H9 (cell line): ENCODE measurements around the gene TSPAN4. TPM values are rescaled to one million over a fixed set of nuclear protein-coding genes. Genes with fewer than 3 reads are reported as not detected.

Source experiments
- DNase-seq: peaks from one replicate; pipeline ENCODE4 v3.0.0-alpha.2; 2017
- H2AFZ ChIP-seq: one replicate; pipeline ENCODE4 v1.6.1; 2013; ENCODE audit warnings: mild to moderate bottlenecking, low read length, control low read depth, moderate library complexity
- H2AK5ac ChIP-seq: 2 replicates; pipeline ENCODE4 v1.6.1; 2013; ENCODE audit warnings: low read length, control low read depth, mixed read lengths; ENCODE audit not compliant: insufficient read length
- H2BK120ac ChIP-seq: one replicate; pipeline ENCODE4 v1.6.1; 2013; ENCODE audit warnings: low read depth, mild to moderate bottlenecking, low read length, control low read depth, inconsistent platforms; ENCODE audit not compliant: poor library complexity, severe bottlenecking
- H2BK12ac ChIP-seq: 2 replicates; pipeline ENCODE4 v1.6.1; 2013; ENCODE audit warnings: low read length, control low read depth, mixed read lengths, low read depth; ENCODE audit not compliant: insufficient read length
- H2BK15ac ChIP-seq: 2 replicates; pipeline ENCODE4 v1.6.1; 2013; ENCODE audit warnings: low read depth, low read length, control low read depth
- H2BK20ac ChIP-seq: one replicate; pipeline ENCODE4 v1.6.1; 2013; ENCODE audit warnings: low read depth, mild to moderate bottlenecking, low read length, control low read depth, inconsistent platforms; ENCODE audit not compliant: poor library complexity, severe bottlenecking
- H2BK5ac ChIP-seq: 2 replicates; pipeline ENCODE4 v1.6.1; 2013; ENCODE audit warnings: low read length, control low read depth, mixed read lengths; ENCODE audit not compliant: insufficient read length
- H3K14ac ChIP-seq: 2 replicates; pipeline ENCODE4 v1.6.1; 2013; ENCODE audit warnings: low read length, control low read depth; ENCODE audit not compliant: insufficient read depth
- H3K18ac ChIP-seq: 2 replicates; pipeline ENCODE4 v1.6.1; 2013; ENCODE audit warnings: low read depth, mild to moderate bottlenecking, mixed read lengths, low read length, control low read depth; ENCODE audit not compliant: insufficient read length
- H3K23ac ChIP-seq: 2 replicates; pipeline ENCODE4 v1.6.1; 2013; ENCODE audit warnings: low read length, control low read depth, mixed read lengths, low read depth; ENCODE audit not compliant: insufficient read length
- H3K23me2 ChIP-seq: 2 replicates; pipeline ENCODE4 v1.6.1; 2013; ENCODE audit warnings: low read depth, mild to moderate bottlenecking, mixed read lengths, low read length, control low read depth; ENCODE audit not compliant: insufficient read length, poor library complexity, severe bottlenecking
- H3K27ac ChIP-seq: 2 replicates; pipeline ENCODE4 v1.5.1; 2013; ENCODE audit warnings: low read length, control low read depth, mixed read lengths, low read depth; ENCODE audit not compliant: insufficient read length
- H3K27me3 ChIP-seq: 2 replicates; pipeline ENCODE4 v1.6.1; 2013; ENCODE audit warnings: low read length, control low read depth, inconsistent platforms; ENCODE audit not compliant: insufficient read depth
- H3K4ac ChIP-seq: 2 replicates; pipeline ENCODE4 v1.6.1; 2013; ENCODE audit warnings: low read depth, mild to moderate bottlenecking, control low read depth, inconsistent platforms, low read length, moderate library complexity
- H3K4me1 ChIP-seq: 2 replicates; pipeline ENCODE4 v1.6.1; 2013; ENCODE audit warnings: low read length, control low read depth, inconsistent platforms; ENCODE audit not compliant: insufficient read depth
- H3K4me2 ChIP-seq: 2 replicates; pipeline ENCODE4 v1.6.1; 2013; ENCODE audit warnings: low read length, control low read depth, mixed read lengths; ENCODE audit not compliant: insufficient read length, insufficient read depth
- H3K56ac ChIP-seq: 2 replicates; pipeline ENCODE4 v1.6.1; 2013; ENCODE audit warnings: low read depth, mild to moderate bottlenecking, mixed read lengths, low read length, control low read depth; ENCODE audit not compliant: insufficient read length
- H3K79me1 ChIP-seq: 2 replicates; pipeline ENCODE4 v1.6.1; 2013; ENCODE audit warnings: low read depth, mild to moderate bottlenecking, moderate library complexity, low read length, control low read depth, inconsistent platforms; ENCODE audit not compliant: insufficient read depth, poor library complexity, severe bottlenecking
- H3K79me2 ChIP-seq: 2 replicates; pipeline ENCODE4 v1.6.1; 2013; ENCODE audit warnings: low read length, control low read depth, inconsistent platforms; ENCODE audit not compliant: insufficient read depth
- H3K9ac ChIP-seq: 2 replicates; pipeline ENCODE4 v1.6.1; 2013; ENCODE audit warnings: low read length, control low read depth, mixed read lengths; ENCODE audit not compliant: insufficient read length; ENCODE audit errors: extremely low read depth
- H3K9me3 ChIP-seq: one replicate; pipeline ENCODE4 v1.6.1; 2013; ENCODE audit warnings: low read depth, low read length, inconsistent platforms; ENCODE audit not compliant: control insufficient read depth
- H3T11ph ChIP-seq: one replicate; pipeline ENCODE4 v1.6.1; 2013; ENCODE audit warnings: mild to moderate bottlenecking, low read length, control low read depth, inconsistent platforms
- H4K20me1 ChIP-seq: one replicate; pipeline ENCODE4 v1.6.1; 2013; ENCODE audit not compliant: control insufficient read depth, insufficient read length, insufficient read depth
- H4K5ac ChIP-seq: 2 replicates; pipeline ENCODE4 v1.6.1; 2013; ENCODE audit warnings: low read depth, mild to moderate bottlenecking, mixed read lengths, low read length, control low read depth; ENCODE audit not compliant: insufficient read length
- H4K8ac ChIP-seq: replicated peaks from 2 replicates; pipeline ENCODE4 v1.6.1; 2013; ENCODE audit warnings: low read length, control low read depth, mixed read lengths, low read depth; ENCODE audit not compliant: insufficient read length
- H4K91ac ChIP-seq: 2 replicates; pipeline ENCODE4 v1.6.1; 2013; ENCODE audit warnings: low read depth, mild to moderate bottlenecking, moderate library complexity, mixed read lengths, low read length, control low read depth; ENCODE audit not compliant: insufficient read length
- H3K27ac Mint-ChIP-seq, 3 experiments: 2 replicates in 2 of 3; 3 replicates in 1 of 3; pipeline ENCODE4 v1.8.0; 2020 to 2021; ENCODE audit warnings: mixed read lengths in 3 of 3, mild to moderate bottlenecking in 1 of 3, moderate library complexity in 1 of 3
- H3K27me3 Mint-ChIP-seq: 2 replicates; pipeline ENCODE4 v1.8.0; 2021; ENCODE audit warnings: low read depth, mild to moderate bottlenecking, moderate library complexity, mixed read lengths
- H3K36me3 Mint-ChIP-seq, 3 experiments: 2 replicates in 2 of 3; 3 replicates in 1 of 3; pipeline ENCODE4 v1.8.0; 2020 to 2021; ENCODE audit warnings: low read depth in 3 of 3, mixed read lengths in 3 of 3; ENCODE audit not compliant: insufficient read depth in 1 of 3
- H3K4me1 Mint-ChIP-seq, 2 experiments: 2 replicates each; pipeline ENCODE4 v1.8.0; 2020; ENCODE audit warnings: mixed read lengths in 2 of 2
- H3K4me3 Mint-ChIP-seq, 2 experiments: 2 replicates in 1 of 2; 3 replicates in 1 of 2; pipeline ENCODE4 v1.8.0; 2020 to 2021; ENCODE audit warnings: mild to moderate bottlenecking in 2 of 2, mixed read lengths in 2 of 2, moderate library complexity in 1 of 2
- H3K9me3 Mint-ChIP-seq, 2 experiments: 2 replicates in 1 of 2; 3 replicates in 1 of 2; pipeline ENCODE4 v1.8.0; 2020; ENCODE audit warnings: mild to moderate bottlenecking in 2 of 2, mixed read lengths in 2 of 2, moderate library complexity in 1 of 2
- WGBS: extraction: QIAGEN DNeasy Blood & Tissue Kit; methylation state at CpG from one replicate; pipeline ENCODE4 v1.1.7; 2013; ENCODE audit warnings: missing lambda C conversion rate, low lambda C conversion rate, mixed read lengths; ENCODE audit not compliant: insufficient read length; ENCODE audit errors: extremely low coverage; 5-methylcytosine and 5-hydroxymethylcytosine counted together
- total RNA-seq: library from RNA; stranded (reverse); gene quantifications from 2 replicates; pipeline ENCODE4 v1.2.1, GENCODE V29; 2021
- TF ChIP-seq, protein P1 (sequence below): fragments of 200-600 bp; sonication (generic); conservative IDR thresholded peaks from 3 replicates; pipeline ENCODE4 v1.8.0; 2021; ENCODE audit warnings: antibody characterized with exemption, mild to moderate bottlenecking

Gene TSPAN4
- total RNA-seq, 1 experiment from 2014 or later: 64.6 TPM

DNA sequence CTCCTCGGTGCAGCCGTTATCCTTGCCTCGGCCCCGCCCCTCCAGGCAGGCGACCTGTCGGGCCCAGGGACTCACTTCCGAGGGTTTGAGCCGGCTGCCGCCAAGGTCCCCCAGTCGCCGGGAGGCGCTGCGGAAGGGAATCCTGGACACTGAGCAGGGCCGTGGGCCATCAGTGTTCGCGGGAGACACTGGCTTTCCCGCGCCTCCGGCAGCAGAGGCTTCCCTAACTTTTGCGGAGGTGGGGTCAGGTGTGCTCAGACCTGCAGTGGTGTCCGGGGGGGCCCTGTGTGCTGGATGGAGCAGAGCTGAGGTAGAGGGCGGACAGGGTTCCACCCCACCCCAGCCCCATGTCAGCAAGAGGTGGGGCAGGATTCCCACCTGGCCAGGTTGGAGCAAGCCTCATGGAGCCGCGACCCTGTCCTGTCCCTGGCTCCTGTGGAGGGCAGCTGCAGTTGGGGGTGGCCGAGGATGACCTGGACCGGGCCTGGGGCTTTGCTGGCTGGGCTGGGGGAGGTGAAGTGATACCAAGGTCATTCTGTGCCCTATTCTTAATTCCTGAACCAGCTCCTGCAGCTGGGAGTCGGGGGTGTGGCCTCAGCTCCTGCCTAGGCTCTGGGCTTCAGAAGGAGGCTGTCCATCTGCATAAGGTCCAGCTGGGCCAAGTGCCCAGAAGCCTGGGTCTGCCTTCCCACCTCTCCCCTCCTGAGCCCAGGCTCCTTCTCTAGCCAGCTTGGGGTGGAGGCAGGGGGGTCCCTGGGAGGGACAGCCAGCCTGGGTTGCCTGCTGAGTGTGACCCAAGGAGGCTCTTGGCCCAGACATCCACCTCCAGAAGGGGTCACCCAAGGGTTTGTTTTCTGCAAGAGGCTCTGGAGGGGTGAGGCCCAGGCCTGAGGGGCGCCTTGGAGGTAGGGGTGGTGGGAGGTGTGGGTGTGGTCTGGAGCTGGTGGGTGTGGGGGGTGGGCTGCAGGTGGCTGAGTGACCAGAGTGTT is 8.4 kb downstream of the TSPAN4 start:
- Mint-ChIP-seq H3K9me3 (no peaks in the 10 kb centered on the region), H3K27me3 (peaks cover 7% of the 10 kb centered on the region), H3K36me3 (no peaks in the 10 kb centered on the region), H3K4me1 (peaks cover 6 to 36% of the 10 kb centered on the region in 2 experiments), H3K27ac (no peak overlapping the region), H3K4me3 (peak overlapping the region; percentile 60 to 84)
- no peaks in the 10 kb centered on the region for H3K9me3 ChIP-seq
- no peak overlapping the region for H2BK12ac ChIP-seq
- H2BK5ac ChIP-seq: no peak overlapping the region
- H4K5ac ChIP-seq: no peak overlapping the region
- no peaks in the 10 kb centered on the region for H3K79me2 ChIP-seq
- no peak overlapping the region for H2BK15ac ChIP-seq
- H3K14ac ChIP-seq: no peak overlapping the region; the same call in 1 of the 2 replicates
- no peak overlapping the region for H3K56ac ChIP-seq
- no peak overlapping the region for H3K9ac ChIP-seq
- no peak overlapping the region for H4K8ac ChIP-seq
- no peak overlapping the region for H3K18ac ChIP-seq
- H3K4ac ChIP-seq: no peak overlapping the region
- H3K4me1 ChIP-seq: no peaks in the 10 kb centered on the region
- no peak overlapping the region for H4K91ac ChIP-seq
- H3K27me3 ChIP-seq: no peaks in the 10 kb centered on the region; the same call in 1 of the 2 replicates
- no peak overlapping the region for H2BK20ac ChIP-seq
- DNase-seq: peak; percentile 67
- H3K27ac ChIP-seq: no peak overlapping the region
- H2AK5ac ChIP-seq: no peak overlapping the region
- no peak overlapping the region for H2BK120ac ChIP-seq
- peak overlapping the region; percentile 65 for H3K4me2 ChIP-seq
- H4K20me1 ChIP-seq: no peaks in the 10 kb centered on the region
- TF ChIP-seq, protein P1, sequence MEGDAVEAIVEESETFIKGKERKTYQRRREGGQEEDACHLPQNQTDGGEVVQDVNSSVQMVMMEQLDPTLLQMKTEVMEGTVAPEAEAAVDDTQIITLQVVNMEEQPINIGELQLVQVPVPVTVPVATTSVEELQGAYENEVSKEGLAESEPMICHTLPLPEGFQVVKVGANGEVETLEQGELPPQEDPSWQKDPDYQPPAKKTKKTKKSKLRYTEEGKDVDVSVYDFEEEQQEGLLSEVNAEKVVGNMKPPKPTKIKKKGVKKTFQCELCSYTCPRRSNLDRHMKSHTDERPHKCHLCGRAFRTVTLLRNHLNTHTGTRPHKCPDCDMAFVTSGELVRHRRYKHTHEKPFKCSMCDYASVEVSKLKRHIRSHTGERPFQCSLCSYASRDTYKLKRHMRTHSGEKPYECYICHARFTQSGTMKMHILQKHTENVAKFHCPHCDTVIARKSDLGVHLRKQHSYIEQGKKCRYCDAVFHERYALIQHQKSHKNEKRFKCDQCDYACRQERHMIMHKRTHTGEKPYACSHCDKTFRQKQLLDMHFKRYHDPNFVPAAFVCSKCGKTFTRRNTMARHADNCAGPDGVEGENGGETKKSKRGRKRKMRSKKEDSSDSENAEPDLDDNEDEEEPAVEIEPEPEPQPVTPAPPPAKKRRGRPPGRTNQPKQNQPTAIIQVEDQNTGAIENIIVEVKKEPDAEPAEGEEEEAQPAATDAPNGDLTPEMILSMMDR: peak; percentile 49
- no peak overlapping the region for H2AFZ ChIP-seq
- WGBS: no CpG with 5 or more reads among the region's 28 CpGs
- H3K79me1 ChIP-seq: no peaks in the 10 kb centered on the region
- no peak overlapping the region for H3T11ph ChIP-seq
- no peak overlapping the region for H3K23ac ChIP-seq
- H3K23me2 ChIP-seq: peaks cover 12% of the 10 kb centered on the region
